ENCODE results near the gene HOXA6. TPM values are rescaled to one million over a fixed set of nuclear protein-coding genes. Genes with fewer than 3 reads are reported as not detected.

The HOXA6 gene
- total and polyA plus RNA-seq, 2 donors (not counting 1 experiment from before 2014, with no cell fraction given): 0.18 to 0.49 TPM

DNA sequence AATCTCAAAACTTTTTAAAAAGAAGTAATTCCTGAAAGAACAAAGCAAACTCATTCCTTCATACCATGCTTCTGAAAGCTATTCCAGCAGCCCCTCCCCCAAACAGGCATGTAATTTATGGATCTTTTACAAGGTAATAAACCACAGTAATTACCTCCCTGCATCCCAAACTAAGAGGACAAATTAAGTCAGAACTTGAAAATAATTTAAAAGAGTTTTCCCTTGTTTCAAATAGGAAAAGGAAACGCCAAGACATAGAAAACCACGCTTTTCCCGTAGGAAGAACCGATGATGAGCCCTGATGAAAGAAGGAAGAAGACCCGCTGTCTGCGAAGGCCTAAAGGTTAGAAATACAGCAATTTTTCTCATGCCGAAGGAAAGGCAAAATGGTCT is 25.9 kb downstream of the HOXA6 start:
- Mint-ChIP-seq H3K27ac (no peak overlapping the region), H3K27me3 (peaks cover 28% of the 10 kb centered on the region), H3K9me3 (ENCODE audit: insufficient read depth) (no peaks in the 10 kb centered on the region), H3K4me3 (no peak overlapping the region), H3K4me1 (no peaks in the 10 kb centered on the region)
- ATAC-seq (ENCODE audit: low read depth) (no peak), DNase-seq (no peak)
- no peak overlapping the region for H3K9ac ChIP-seq (ENCODE audit: low read length)
- TF ChIP-seq CTCF (IDR thresholded peaks at IDR 0.05): no peak
- TF ChIP-seq EZH2 (IDR thresholded peaks at IDR 0.05; ENCODE audit: borderline replicate concordance, insufficient read depth, low read depth, low read length, poor library complexity, severe bottlenecking): no peak
- peaks cover 0 to 3% (median 0%) of the 10 kb centered on the region in 3 donors for H3K9me3 ChIP-seq (ENCODE audit: control extremely low read depth in 1 of 3, control insufficient read depth in 2 of 3, insufficient read depth in 1 of 3, low read length in 2 of 3)
- H3K27me3 ChIP-seq (replicated peaks in 1 of 4; ENCODE audit: control extremely low read depth in 1 of 4, control insufficient read depth in 3 of 4, insufficient read depth in 4 of 4, low read length in 3 of 4): peaks cover 0 to 4% (median 0%) of the 10 kb centered on the region in 4 experiments
- H4K20me1 ChIP-seq (ENCODE audit: control insufficient read depth, insufficient read depth, low read length, poor library complexity, severe bottlenecking): no peaks in the 10 kb centered on the region
- H3K27ac ChIP-seq (ENCODE audit: low read length in 2 of 2): no peak overlapping the region
- H2AFZ ChIP-seq (ENCODE audit: insufficient read depth, low read depth, low read length, poor library complexity, severe bottlenecking): no peak overlapping the region
- H3K4me1 ChIP-seq (ENCODE audit: control insufficient read depth in 2 of 2, insufficient read depth in 2 of 2, low read length in 2 of 2): no peaks in the 10 kb centered on the region
- CTCF ChIA-PET: no interaction called here
- intact Hi-C loops (cut with micrococcal nuclease): no loop called here
- H3K4me2 ChIP-seq (replicated peaks; ENCODE audit: low read depth, low read length, poor library complexity, severe bottlenecking): no peak overlapping the region
- H3K79me2 ChIP-seq (ENCODE audit: control insufficient read depth, insufficient read depth, low read length): no peaks in the 10 kb centered on the region
- H3K36me3 ChIP-seq (replicated peaks in 1 of 2; ENCODE audit: control extremely low read depth in 1 of 2, control insufficient read depth in 1 of 2, extremely low read depth in 1 of 2, insufficient read depth in 2 of 2, low read length in 1 of 2): no peaks in the 10 kb centered on the region
- no peak overlapping the region for H3K4me3 ChIP-seq (ENCODE audit: control extremely low read depth in 1 of 5, extremely low read depth in 1 of 5, insufficient read depth in 1 of 5, low read depth in 2 of 5, low read length in 4 of 5)
- POLR2A ChIA-PET: no interaction called here
- WGBS (ENCODE audit: insufficient coverage): 91% methylated on average over 7 of the region's 7 CpGs

GRCh38 chr7:27119412-27119911 is 28.1 kb downstream of the HOXA6 start:
- Histone ChIP-seq H3K27ac (ENCODE audit: low read length in 2 of 2) (no peak overlapping the region), H3K9ac (ENCODE audit: low read length) (no peak overlapping the region), H3K4me1 (ENCODE audit: control insufficient read depth in 2 of 2, insufficient read depth in 2 of 2, low read length in 2 of 2) (no peaks in the 10 kb centered on the region), H4K20me1 (ENCODE audit: control insufficient read depth, insufficient read depth, low read length, poor library complexity, severe bottlenecking) (no peaks in the 10 kb centered on the region), H2AFZ (ENCODE audit: insufficient read depth, low read depth, low read length, poor library complexity, severe bottlenecking) (no peak overlapping the region), H3K9me3 (ENCODE audit: control extremely low read depth in 1 of 3, control insufficient read depth in 2 of 3, insufficient read depth in 1 of 3, low read length in 2 of 3) (peaks cover 0 to 3% (median 0%) of the 10 kb centered on the region in 3 donors), H3K27me3 (replicated peaks in 1 of 4; ENCODE audit: control extremely low read depth in 1 of 4, control insufficient read depth in 3 of 4, insufficient read depth in 4 of 4, low read length in 3 of 4) (peaks cover 0 to 4% (median 0%) of the 10 kb centered on the region in 4 experiments), H3K36me3 (replicated peaks in 1 of 2; ENCODE audit: control extremely low read depth in 1 of 2, control insufficient read depth in 1 of 2, extremely low read depth in 1 of 2, insufficient read depth in 2 of 2, low read length in 1 of 2) (no peaks in the 10 kb centered on the region), H3K79me2 (ENCODE audit: control insufficient read depth, insufficient read depth, low read length) (no peaks in the 10 kb centered on the region), H3K4me2 (replicated peaks; ENCODE audit: low read depth, low read length, poor library complexity, severe bottlenecking) (no peak overlapping the region), H3K4me3 (ENCODE audit: control extremely low read depth in 1 of 5, extremely low read depth in 1 of 5, insufficient read depth in 1 of 5, low read depth in 2 of 5, low read length in 4 of 5) (no peak overlapping the region)
- intact Hi-C loops (cut with micrococcal nuclease): no loop called here
- TF ChIP-seq CTCF (IDR thresholded peaks at IDR 0.05): no peak
- TF ChIP-seq EZH2 (IDR thresholded peaks at IDR 0.05; ENCODE audit: borderline replicate concordance, insufficient read depth, low read depth, low read length, poor library complexity, severe bottlenecking): no peak
- ATAC-seq (ENCODE audit: low read depth): no peak
- Mint-ChIP-seq H3K9me3 (ENCODE audit: insufficient read depth) (no peaks in the 10 kb centered on the region), H3K4me1 (no peaks in the 10 kb centered on the region), H3K4me3 (no peak overlapping the region), H3K27me3 (peaks cover 11% of the 10 kb centered on the region), H3K27ac (no peak overlapping the region)
- CTCF ChIA-PET: no interaction called here
- POLR2A ChIA-PET: no interaction called here
- DNase-seq: no peak
- WGBS (ENCODE audit: insufficient coverage): no CpG with 5 or more reads among the region's 1 CpG

Measured in B cell (primary cell).